ENCODE results near the gene BMI1.

The BMI1 gene

GRCh38 chr10:22366771-22367170, 45.9 kb downstream of the BMI1 start:
- no peak for DNase-seq (ENCODE audit: low spot score)

- DNase-seq (ENCODE audit: low spot score): no peak
These were observed 46.6 kb downstream of the BMI1 start for GRCh38 chr10:22367471-22367870.

- no peak for DNase-seq (ENCODE audit: low spot score)
These were observed 47.5 kb downstream of the BMI1 start for GRCh38 chr10:22368402-22368801.

- DNase-seq (ENCODE audit: low spot score): no peak
These were observed 48.1 kb downstream of the BMI1 start for GRCh38 chr10:22368981-22369380.

- DNase-seq (ENCODE audit: low spot score): no peak
These were observed 48.7 kb downstream of the BMI1 start for GRCh38 chr10:22369434-22370072.

- DNase-seq (ENCODE audit: low spot score): no peak
These were observed 49.4 kb downstream of the BMI1 start for GRCh38 chr10:22370320-22370719.

GRCh38 chr10:22372298-22372697, 51.4 kb downstream of the BMI1 start:
- DNase-seq (ENCODE audit: low spot score): no peak

GRCh38 chr10:22372917-22373316, 52.0 kb downstream of the BMI1 start:
- no peak for DNase-seq (ENCODE audit: low spot score)

- no peak for DNase-seq (ENCODE audit: low spot score)
These were observed 53.7 kb downstream of the BMI1 start for GRCh38 chr10:22374489-22375126.

GRCh38 chr10:22379059-22379458, 58.2 kb downstream of the BMI1 start:
- DNase-seq (ENCODE audit: low spot score): no peak

Small RNA genes within 50 kb of the gene (small RNA-seq; reads per million reads assigned to genes)
- 0 to 0.09 reads per million in 2 experiments for gene AL158211.3
